WTC11 (cell line): Measurements from ENCODE around the gene ALKBH8. TPM values are rescaled to one million over a fixed set of nuclear protein-coding genes. Genes with fewer than 3 reads are reported as not detected.
"Not testable (repeated sequence)": the region's sequence is repeated elsewhere in the genome, so short reads cannot be mapped to it uniquely, and the experiment has no call there.

ENCODE experiments used
- ATAC-seq: fragments of 200-7000 bp; cut with Tn5 transposase; 2 replicates; pipeline ENCODE4 v1.10.0; 2021; ENCODE audit warnings: mild to moderate bottlenecking, moderate library complexity
- CTCF ChIA-PET: fragments of 300-600 bp; sonication (Branson Sonifier 250); formaldehyde crosslinking; loops from one replicate; lab custom pipeline; 2021; ENCODE audit warnings: antibody characterized with exemption; lab: Charles Lee
- POLR2A ChIA-PET: fragments of 350-600 bp; sonication (Branson Sonifier 250); formaldehyde crosslinking; loops from one replicate; lab custom pipeline; 2021; ENCODE audit warnings: antibody characterized with exemption; lab: Charles Lee
- DNase-seq: peaks from one replicate; pipeline ENCODE4 v3.0.0; 2021; ENCODE audit warnings: low spot score
- H3K27ac Mint-ChIP-seq: 2 replicates; pipeline ENCODE4 v1.8.0; 2021; ENCODE audit warnings: mixed read lengths
- H3K27me3 Mint-ChIP-seq: 2 replicates; pipeline ENCODE4 v1.8.0; 2021; ENCODE audit warnings: low read depth, mild to moderate bottlenecking, moderate library complexity, mixed read lengths
- H3K36me3 Mint-ChIP-seq: 2 replicates; pipeline ENCODE4 v1.8.0; 2021; ENCODE audit warnings: mixed read lengths
- H3K4me1 Mint-ChIP-seq: 2 replicates; pipeline ENCODE4 v1.8.0; 2022; ENCODE audit warnings: mixed read lengths
- H3K4me3 Mint-ChIP-seq: 2 replicates; pipeline ENCODE4 v1.8.0; 2021; ENCODE audit warnings: mild to moderate bottlenecking, moderate library complexity, mixed read lengths
- H3K9me3 Mint-ChIP-seq: 2 replicates; pipeline ENCODE4 v1.8.0; 2021; ENCODE audit warnings: mixed read lengths
- CBFB ChIP-seq: sonication (generic); formaldehyde crosslinking; IDR thresholded peaks from 2 replicates; pipeline ENCODE4 v1.8.1; 2022; ENCODE audit warnings: mild to moderate bottlenecking, low read depth, missing genetic modification reagents
- FOXJ3 ChIP-seq: sonication (generic); formaldehyde crosslinking; IDR thresholded peaks from 2 replicates; pipeline ENCODE4 v1.9.0; 2021; ENCODE audit warnings: missing genetic modification reagents, mild to moderate bottlenecking, borderline replicate concordance
- GABPB1 ChIP-seq: sonication (generic); formaldehyde crosslinking; IDR thresholded peaks from 2 replicates; pipeline ENCODE4 v1.8.1; 2023; ENCODE audit warnings: mild to moderate bottlenecking, missing genetic modification reagents
- SOX15 ChIP-seq: fragments of 250-450 bp; sonication (Bioruptor Pico); IDR thresholded peaks from 2 replicates; pipeline ENCODE4 v1.9.0; 2021; ENCODE audit warnings: mild to moderate bottlenecking
- ZNF263 ChIP-seq: sonication (generic); formaldehyde crosslinking; IDR thresholded peaks from 2 replicates; pipeline ENCODE4 v1.8.1; 2022; ENCODE audit warnings: low read depth, mild to moderate bottlenecking, moderate library complexity, missing genetic modification reagents
- ZNF423 ChIP-seq: fragments of 250-450 bp; sonication (Bioruptor Pico); IDR thresholded peaks from 2 replicates; pipeline ENCODE4 v2.1.2; 2022; ENCODE audit warnings: mild to moderate bottlenecking, moderate library complexity
- ZNF671 ChIP-seq: fragments of 250-450 bp; sonication (Bioruptor Pico); IDR thresholded peaks from 2 replicates; pipeline ENCODE4 v1.8.0; 2021; ENCODE audit warnings: mild to moderate bottlenecking
- total RNA-seq: library from RNA; stranded (reverse); gene quantifications from 3 replicates; pipeline ENCODE4 v1.2.3, GENCODE V29; 2021
- TF ChIP-seq, protein P1 (sequence below): sonication (generic); formaldehyde crosslinking; conservative IDR thresholded peaks from 2 replicates; pipeline ENCODE4 v1.8.1; 2023; ENCODE audit warnings: mild to moderate bottlenecking, low read depth, missing genetic modification reagents, moderate library complexity
- TF ChIP-seq, protein P2 (sequence below): fragments of 250-450 bp; sonication (Bioruptor Pico); IDR thresholded peaks from 2 replicates; pipeline ENCODE4 v1.8.0; 2021; ENCODE audit warnings: mild to moderate bottlenecking
- TF ChIP-seq, protein P3 (sequence below): sonication (generic); formaldehyde crosslinking; conservative IDR thresholded peaks from 2 replicates; pipeline ENCODE4 v1.8.1; 2022; ENCODE audit warnings: mild to moderate bottlenecking, missing genetic modification reagents
- TF ChIP-seq, protein P4 (sequence below): fragments of 250-450 bp; sonication (Bioruptor Pico); IDR thresholded peaks from 2 replicates; pipeline ENCODE4 v2.1.2; 2022; ENCODE audit warnings: mild to moderate bottlenecking, moderate library complexity
- TF ChIP-seq, protein P5 (sequence below): sonication (generic); formaldehyde crosslinking; IDR thresholded peaks from 2 replicates; pipeline ENCODE4 v1.8.0; 2022; ENCODE audit warnings: mild to moderate bottlenecking, missing genetic modification reagents
- TF ChIP-seq, protein P6 (sequence below): sonication (generic); formaldehyde crosslinking; IDR thresholded peaks from 2 replicates; pipeline ENCODE4 v1.8.0; 2023; ENCODE audit warnings: missing genetic modification reagents, mild to moderate bottlenecking, borderline replicate concordance

The ALKBH8 gene
- total RNA-seq, 1 experiment from 2014 or later: 9.5 TPM

DNA sequence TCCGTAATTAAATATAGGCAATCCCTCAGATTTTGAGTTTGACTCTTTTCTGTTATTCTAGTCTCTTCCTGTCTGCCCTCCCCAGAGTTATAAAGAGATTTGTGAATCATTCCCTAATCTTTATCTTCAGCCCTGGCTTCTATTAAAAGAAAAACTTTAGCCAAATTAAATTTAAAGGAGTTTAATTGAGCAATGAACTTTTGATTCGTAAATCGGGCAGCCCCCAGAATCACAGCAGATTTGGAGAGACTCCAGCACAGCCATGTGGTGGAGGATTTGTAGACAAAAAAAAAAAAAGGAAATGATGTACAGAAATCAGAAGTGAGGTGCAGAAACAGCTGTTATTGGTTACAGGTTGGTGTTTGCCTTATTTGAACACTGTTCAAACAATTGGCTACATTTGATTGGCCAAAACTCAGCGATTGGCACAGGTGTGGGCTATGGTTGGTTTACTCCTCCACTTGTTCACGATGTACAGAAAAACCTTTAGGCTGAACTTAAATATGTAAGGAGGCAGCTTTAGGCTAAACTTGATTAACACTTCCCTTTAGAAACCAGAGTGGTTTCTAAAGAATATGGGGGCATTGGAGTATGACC, 2.3 kb upstream of the ALKBH8 start (continued):
- TF ChIP-seq, protein P1, sequence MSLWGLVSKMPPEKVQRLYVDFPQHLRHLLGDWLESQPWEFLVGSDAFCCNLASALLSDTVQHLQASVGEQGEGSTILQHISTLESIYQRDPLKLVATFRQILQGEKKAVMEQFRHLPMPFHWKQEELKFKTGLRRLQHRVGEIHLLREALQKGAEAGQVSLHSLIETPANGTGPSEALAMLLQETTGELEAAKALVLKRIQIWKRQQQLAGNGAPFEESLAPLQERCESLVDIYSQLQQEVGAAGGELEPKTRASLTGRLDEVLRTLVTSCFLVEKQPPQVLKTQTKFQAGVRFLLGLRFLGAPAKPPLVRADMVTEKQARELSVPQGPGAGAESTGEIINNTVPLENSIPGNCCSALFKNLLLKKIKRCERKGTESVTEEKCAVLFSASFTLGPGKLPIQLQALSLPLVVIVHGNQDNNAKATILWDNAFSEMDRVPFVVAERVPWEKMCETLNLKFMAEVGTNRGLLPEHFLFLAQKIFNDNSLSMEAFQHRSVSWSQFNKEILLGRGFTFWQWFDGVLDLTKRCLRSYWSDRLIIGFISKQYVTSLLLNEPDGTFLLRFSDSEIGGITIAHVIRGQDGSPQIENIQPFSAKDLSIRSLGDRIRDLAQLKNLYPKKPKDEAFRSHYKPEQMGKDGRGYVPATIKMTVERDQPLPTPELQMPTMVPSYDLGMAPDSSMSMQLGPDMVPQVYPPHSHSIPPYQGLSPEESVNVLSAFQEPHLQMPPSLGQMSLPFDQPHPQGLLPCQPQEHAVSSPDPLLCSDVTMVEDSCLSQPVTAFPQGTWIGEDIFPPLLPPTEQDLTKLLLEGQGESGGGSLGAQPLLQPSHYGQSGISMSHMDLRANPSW (CRISPR knock-in tag): no peak

DNA sequence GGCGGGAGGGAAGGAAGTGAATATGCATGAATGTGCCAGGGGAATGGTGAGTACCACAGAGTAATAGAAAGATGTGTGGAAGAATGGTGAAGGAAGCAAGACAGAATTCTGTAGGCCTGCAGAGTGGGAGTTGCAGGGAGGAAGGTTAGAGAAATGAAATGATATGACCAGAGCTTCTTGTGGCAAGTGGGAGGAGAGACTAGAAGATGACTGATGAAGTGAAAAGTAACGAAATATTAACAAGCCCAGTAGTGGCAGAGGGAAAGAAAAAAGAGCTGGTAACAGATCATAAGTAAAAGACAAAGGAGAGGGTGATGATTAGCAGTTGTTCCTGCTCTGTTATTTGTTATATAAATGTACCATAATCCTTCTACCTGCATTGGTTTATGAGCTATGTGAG, 1.0 kb upstream of the ALKBH8 start:
- Mint-ChIP-seq H3K4me1 (peaks cover 30% of the 10 kb centered on the region), H3K36me3 (no peaks in the 10 kb centered on the region), H3K27ac (no peak overlapping the region), H3K27me3 (no peaks in the 10 kb centered on the region), H3K4me3 (peak overlapping the region; percentile 99), H3K9me3 (no peaks in the 10 kb centered on the region)
- ChIA-PET CTCF (interaction anchor here (1.1 to 5.6 kb wide), 2 partner anchors 38 to 123 kb away, joined by 6 to 38 read pairs; no protein-coding TSS in a partner anchor), POLR2A (no interaction called here)
- TF ChIP-seq, protein P2, sequence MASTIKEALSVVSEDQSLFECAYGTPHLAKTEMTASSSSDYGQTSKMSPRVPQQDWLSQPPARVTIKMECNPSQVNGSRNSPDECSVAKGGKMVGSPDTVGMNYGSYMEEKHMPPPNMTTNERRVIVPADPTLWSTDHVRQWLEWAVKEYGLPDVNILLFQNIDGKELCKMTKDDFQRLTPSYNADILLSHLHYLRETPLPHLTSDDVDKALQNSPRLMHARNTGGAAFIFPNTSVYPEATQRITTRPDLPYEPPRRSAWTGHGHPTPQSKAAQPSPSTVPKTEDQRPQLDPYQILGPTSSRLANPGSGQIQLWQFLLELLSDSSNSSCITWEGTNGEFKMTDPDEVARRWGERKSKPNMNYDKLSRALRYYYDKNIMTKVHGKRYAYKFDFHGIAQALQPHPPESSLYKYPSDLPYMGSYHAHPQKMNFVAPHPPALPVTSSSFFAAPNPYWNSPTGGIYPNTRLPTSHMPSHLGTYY (CRISPR knock-in tag): no peak
- TF ChIP-seq, protein P1 (CRISPR knock-in tag): no peak
- TF ChIP-seq ZNF263 (CRISPR knock-in tag): no peak
- TF ChIP-seq, protein P3, sequence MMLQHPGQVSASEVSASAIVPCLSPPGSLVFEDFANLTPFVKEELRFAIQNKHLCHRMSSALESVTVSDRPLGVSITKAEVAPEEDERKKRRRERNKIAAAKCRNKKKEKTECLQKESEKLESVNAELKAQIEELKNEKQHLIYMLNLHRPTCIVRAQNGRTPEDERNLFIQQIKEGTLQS (CRISPR knock-in tag): no peak
- DNase-seq (no peak), ATAC-seq (no peak)

DNA sequence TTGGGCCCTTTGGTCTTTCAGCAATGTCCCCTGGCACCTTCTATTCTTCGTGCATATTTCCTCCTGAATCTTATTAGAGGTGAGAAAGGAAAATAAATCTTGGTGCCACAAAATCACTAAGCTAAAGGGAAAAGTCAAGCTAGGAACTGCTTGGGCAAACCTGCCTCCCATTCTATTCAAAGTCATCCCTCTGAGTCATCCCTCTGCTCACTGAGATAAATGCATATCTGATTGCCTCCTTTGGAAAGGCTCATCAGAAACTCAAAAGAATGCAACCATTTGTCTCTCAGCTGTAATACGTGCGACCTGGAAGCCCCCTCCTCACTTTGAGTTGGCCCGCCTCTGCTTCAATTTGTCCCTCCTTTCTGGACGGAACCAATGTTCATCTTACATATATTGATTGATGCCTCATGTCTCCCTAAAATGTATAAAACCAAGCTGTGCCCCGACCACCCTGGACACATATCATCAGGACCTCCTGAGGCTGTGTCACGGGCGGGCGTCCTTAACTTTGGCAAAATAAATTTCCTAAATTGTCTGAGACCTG, 493 bp upstream of the ALKBH8 start:
- not testable (repeated sequence) for H3K27me3 Mint-ChIP-seq, DNase-seq, ATAC-seq, H3K9me3 Mint-ChIP-seq, H3K36me3 Mint-ChIP-seq
- ChIA-PET POLR2A (interaction anchor here (1.0 kb wide), 1 partner anchor 123 kb away, joined by 3 read pairs; no protein-coding TSS in a partner anchor), CTCF (interaction anchor here (1.0 to 5.6 kb wide), 6 partner anchors 17 to 205 kb away, joined by 3 to 38 read pairs (median 4); partner anchors contain the start of gene ELMOD1)
- peak overlapping the region; percentile 99 for H3K4me3 Mint-ChIP-seq
- peak overlapping the region; percentile 97 for H3K27ac Mint-ChIP-seq
- H3K4me1 Mint-ChIP-seq: peaks cover 30% of the 10 kb centered on the region

DNA sequence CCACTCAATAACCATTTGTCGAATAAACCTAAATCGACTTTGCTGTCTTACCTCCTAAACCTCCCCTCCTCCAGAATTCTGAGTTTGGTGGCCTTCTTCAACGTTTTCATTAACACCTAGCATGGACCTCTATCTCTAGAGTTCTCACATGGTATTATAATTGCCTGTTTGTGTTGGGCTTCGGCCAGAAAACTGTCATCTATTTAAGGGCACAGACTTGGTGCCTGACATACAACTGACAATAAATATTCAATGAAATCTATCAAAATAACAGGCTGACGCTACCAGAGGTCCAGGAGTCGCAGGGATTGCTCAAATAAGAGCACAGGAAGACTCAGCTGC, 687 bp downstream of the ALKBH8 start:
- no peaks in the 10 kb centered on the region for H3K9me3 Mint-ChIP-seq
- ATAC-seq: no peak
- H3K27ac Mint-ChIP-seq: peak overlapping the region; percentile 97; the same call in 1 of the 2 replicates
- TF ChIP-seq FOXJ3 (CRISPR knock-in tag) (no peak), GABPB1 (CRISPR knock-in tag) (no peak), CBFB (CRISPR knock-in tag) (no peak), SOX15 (CRISPR knock-in tag) (no peak), ZNF423 (no peak), ZNF671 (CRISPR knock-in tag) (no peak)
- TF ChIP-seq, protein P4, sequence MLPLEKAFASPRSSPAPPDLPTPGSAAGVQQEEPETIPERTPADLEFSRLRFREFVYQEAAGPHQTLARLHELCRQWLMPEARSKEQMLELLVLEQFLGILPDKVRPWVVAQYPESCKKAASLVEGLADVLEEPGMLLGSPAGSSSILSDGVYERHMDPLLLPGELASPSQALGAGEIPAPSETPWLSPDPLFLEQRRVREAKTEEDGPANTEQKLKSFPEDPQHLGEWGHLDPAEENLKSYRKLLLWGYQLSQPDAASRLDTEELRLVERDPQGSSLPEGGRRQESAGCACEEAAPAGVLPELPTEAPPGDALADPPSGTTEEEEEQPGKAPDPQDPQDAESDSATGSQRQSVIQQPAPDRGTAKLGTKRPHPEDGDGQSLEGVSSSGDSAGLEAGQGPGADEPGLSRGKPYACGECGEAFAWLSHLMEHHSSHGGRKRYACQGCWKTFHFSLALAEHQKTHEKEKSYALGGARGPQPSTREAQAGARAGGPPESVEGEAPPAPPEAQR (CRISPR knock-in tag): no peak
- TF ChIP-seq, protein P5, sequence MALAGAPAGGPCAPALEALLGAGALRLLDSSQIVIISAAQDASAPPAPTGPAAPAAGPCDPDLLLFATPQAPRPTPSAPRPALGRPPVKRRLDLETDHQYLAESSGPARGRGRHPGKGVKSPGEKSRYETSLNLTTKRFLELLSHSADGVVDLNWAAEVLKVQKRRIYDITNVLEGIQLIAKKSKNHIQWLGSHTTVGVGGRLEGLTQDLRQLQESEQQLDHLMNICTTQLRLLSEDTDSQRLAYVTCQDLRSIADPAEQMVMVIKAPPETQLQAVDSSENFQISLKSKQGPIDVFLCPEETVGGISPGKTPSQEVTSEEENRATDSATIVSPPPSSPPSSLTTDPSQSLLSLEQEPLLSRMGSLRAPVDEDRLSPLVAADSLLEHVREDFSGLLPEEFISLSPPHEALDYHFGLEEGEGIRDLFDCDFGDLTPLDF (CRISPR knock-in tag): no peak
- TF ChIP-seq, protein P6, sequence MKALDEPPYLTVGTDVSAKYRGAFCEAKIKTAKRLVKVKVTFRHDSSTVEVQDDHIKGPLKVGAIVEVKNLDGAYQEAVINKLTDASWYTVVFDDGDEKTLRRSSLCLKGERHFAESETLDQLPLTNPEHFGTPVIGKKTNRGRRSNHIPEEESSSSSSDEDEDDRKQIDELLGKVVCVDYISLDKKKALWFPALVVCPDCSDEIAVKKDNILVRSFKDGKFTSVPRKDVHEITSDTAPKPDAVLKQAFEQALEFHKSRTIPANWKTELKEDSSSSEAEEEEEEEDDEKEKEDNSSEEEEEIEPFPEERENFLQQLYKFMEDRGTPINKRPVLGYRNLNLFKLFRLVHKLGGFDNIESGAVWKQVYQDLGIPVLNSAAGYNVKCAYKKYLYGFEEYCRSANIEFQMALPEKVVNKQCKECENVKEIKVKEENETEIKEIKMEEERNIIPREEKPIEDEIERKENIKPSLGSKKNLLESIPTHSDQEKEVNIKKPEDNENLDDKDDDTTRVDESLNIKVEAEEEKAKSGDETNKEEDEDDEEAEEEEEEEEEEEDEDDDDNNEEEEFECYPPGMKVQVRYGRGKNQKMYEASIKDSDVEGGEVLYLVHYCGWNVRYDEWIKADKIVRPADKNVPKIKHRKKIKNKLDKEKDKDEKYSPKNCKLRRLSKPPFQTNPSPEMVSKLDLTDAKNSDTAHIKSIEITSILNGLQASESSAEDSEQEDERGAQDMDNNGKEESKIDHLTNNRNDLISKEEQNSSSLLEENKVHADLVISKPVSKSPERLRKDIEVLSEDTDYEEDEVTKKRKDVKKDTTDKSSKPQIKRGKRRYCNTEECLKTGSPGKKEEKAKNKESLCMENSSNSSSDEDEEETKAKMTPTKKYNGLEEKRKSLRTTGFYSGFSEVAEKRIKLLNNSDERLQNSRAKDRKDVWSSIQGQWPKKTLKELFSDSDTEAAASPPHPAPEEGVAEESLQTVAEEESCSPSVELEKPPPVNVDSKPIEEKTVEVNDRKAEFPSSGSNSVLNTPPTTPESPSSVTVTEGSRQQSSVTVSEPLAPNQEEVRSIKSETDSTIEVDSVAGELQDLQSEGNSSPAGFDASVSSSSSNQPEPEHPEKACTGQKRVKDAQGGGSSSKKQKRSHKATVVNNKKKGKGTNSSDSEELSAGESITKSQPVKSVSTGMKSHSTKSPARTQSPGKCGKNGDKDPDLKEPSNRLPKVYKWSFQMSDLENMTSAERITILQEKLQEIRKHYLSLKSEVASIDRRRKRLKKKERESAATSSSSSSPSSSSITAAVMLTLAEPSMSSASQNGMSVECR: no peak

More for the DNA sequence above, 687 bp downstream of the ALKBH8 start:
- ChIA-PET CTCF (interaction anchor here (1.0 to 5.6 kb wide), 5 partner anchors 16 to 206 kb away, joined by 3 to 38 read pairs (median 4); partner anchors contain the start of gene ELMOD1), POLR2A (interaction anchor here (1.0 kb wide), 1 partner anchor 124 kb away, joined by 3 read pairs; no protein-coding TSS in a partner anchor)
- no peak for DNase-seq
- peak overlapping the region; percentile 99 for H3K4me3 Mint-ChIP-seq
- peaks cover 23% of the 10 kb centered on the region for H3K4me1 Mint-ChIP-seq
- no peaks in the 10 kb centered on the region for H3K27me3 Mint-ChIP-seq
- H3K36me3 Mint-ChIP-seq: no peaks in the 10 kb centered on the region
